HFFc6 (cell line): Measurements from ENCODE around the gene DAPL1. TPM values are rescaled to one million over a fixed set of nuclear protein-coding genes. Genes with fewer than 3 reads are reported as not detected.

ENCODE experiments used
- DNase-seq: peaks from one replicate; pipeline ENCODE4 v3.0.0-alpha.2; 2018
- H3K27ac Mint-ChIP-seq: 2 replicates; pipeline ENCODE4 v1.8.0; 2020; ENCODE audit warnings: mild to moderate bottlenecking, mixed read lengths
- H3K27me3 Mint-ChIP-seq: 2 replicates; pipeline ENCODE4 v1.8.0; 2021; ENCODE audit warnings: mild to moderate bottlenecking, moderate library complexity, mixed read lengths; ENCODE audit not compliant: insufficient read depth
- H3K36me3 Mint-ChIP-seq: 2 replicates; pipeline ENCODE4 v1.8.0; 2021; ENCODE audit warnings: low read depth, mixed read lengths
- H3K4me1 Mint-ChIP-seq: 2 replicates; pipeline ENCODE4 v1.8.0; 2020; ENCODE audit warnings: low read depth, mixed read lengths
- H3K4me3 Mint-ChIP-seq: 2 replicates; pipeline ENCODE4 v1.8.0; 2020; ENCODE audit warnings: mild to moderate bottlenecking, moderate library complexity, mixed read lengths
- H3K9me3 Mint-ChIP-seq: 2 replicates; pipeline ENCODE4 v1.8.0; 2020; ENCODE audit warnings: mild to moderate bottlenecking, mixed read lengths
- CTCF ChIP-seq: fragments of 200-600 bp; sonication (generic); IDR thresholded peaks from 2 replicates; pipeline ENCODE4 v1.5.0; 2021; ENCODE audit warnings: antibody characterized with exemption, mild to moderate bottlenecking
- long read RNA-seq: library from polyadenylated mRNA; unstranded; transcript quantifications from one replicate; pipeline ENCODE4 v2.0.0, GENCODE V29; 2019
- total RNA-seq, 6 experiments: library from RNA; stranded (reverse); fragmentation: NEBNext Ultra II Directional; extraction: Animal tissue kit (Norgen Biotek cat#: 25700); gene quantifications; 2 replicates in 1 of 6; 3 replicates in 5 of 6; pipeline ENCODE4 v1.2.3, GENCODE V29; 2021

The DAPL1 gene
- not detected for total RNA-seq
- long read RNA-seq, result 0 reads

- H3K4me3 Mint-ChIP-seq, result no peak within 1 kb of the TSS
- DNase-seq, result no peak
- no peak within 1 kb of the TSS for H3K27ac Mint-ChIP-seq
- no peaks in the 10 kb centered on the region for H3K9me3 Mint-ChIP-seq
- peaks cover 7% of the 10 kb centered on the region for H3K4me1 Mint-ChIP-seq
- TF ChIP-seq CTCF, result no peak
- H3K36me3 Mint-ChIP-seq, result no peaks in the 10 kb centered on the region
- peaks cover 31% of the 10 kb centered on the region for H3K27me3 Mint-ChIP-seq
These were observed at the start of gene DAPL1 for GRCh38 chr2:158795195-158795924. DAPL1 (plus strand) TSS chr2:158795317; CDS start chr2:158795373, 56 bp downstream.

DNA sequence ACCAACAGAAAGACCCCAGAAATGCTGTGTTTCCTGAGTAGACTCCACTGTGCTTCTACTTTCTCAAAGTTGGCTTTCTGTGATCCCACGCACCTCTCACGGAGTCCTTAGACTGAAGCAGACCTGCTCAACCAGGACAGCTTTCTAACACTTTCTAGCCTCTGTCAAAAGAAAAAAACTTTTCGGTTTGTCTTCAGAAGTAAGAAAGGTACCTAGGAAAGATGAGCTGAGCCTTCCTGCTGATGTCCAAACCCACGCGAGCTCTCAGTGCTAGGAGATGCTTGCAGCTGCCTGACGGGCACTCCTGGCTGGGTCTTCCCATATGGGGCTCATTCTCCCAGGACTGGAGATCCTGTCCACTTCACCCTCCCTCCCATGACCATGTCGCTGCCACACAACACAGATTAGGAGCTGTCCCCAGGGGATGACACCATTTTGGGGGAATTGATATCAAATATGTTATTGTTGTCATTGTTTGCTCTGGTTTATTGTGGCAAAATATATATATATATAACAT, 49.2 kb upstream of the DAPL1 start:
- peak; percentile 57 for TF ChIP-seq CTCF
- no peak overlapping the region for H3K4me3 Mint-ChIP-seq
- peaks cover 11% of the 10 kb centered on the region for H3K4me1 Mint-ChIP-seq
- no peaks in the 10 kb centered on the region for H3K9me3 Mint-ChIP-seq
- H3K27me3 Mint-ChIP-seq, result peaks cover 18% of the 10 kb centered on the region
- no peak overlapping the region for H3K27ac Mint-ChIP-seq
- no peaks in the 10 kb centered on the region for H3K36me3 Mint-ChIP-seq
- no peak for DNase-seq

GRCh38 chr2:158746488-158746887, 48.6 kb upstream of the DAPL1 start:
- Mint-ChIP-seq H3K4me3 (no peak overlapping the region), H3K27ac (no peak overlapping the region), H3K4me1 (0 out of 2 replicates have a peak, but pooled peaks cover 8% of the 10 kb centered on the region), H3K36me3 (no peaks in the 10 kb centered on the region), H3K9me3 (no peaks in the 10 kb centered on the region), H3K27me3 (peaks cover 18% of the 10 kb centered on the region)
- no peak for TF ChIP-seq CTCF
- no peak for DNase-seq

- no peak for TF ChIP-seq CTCF
- no peaks in the 10 kb centered on the region for H3K9me3 Mint-ChIP-seq
- H3K4me1 Mint-ChIP-seq, result 0 out of 2 replicates have a peak, but pooled peaks cover 8% of the 10 kb centered on the region
- H3K36me3 Mint-ChIP-seq, result no peaks in the 10 kb centered on the region
- H3K27me3 Mint-ChIP-seq, result peaks cover 18% of the 10 kb centered on the region
- H3K4me3 Mint-ChIP-seq, result no peak overlapping the region
- DNase-seq, result no peak
- no peak overlapping the region for H3K27ac Mint-ChIP-seq
These were observed 47.8 kb upstream of the DAPL1 start for GRCh38 chr2:158747281-158747680.

DNA sequence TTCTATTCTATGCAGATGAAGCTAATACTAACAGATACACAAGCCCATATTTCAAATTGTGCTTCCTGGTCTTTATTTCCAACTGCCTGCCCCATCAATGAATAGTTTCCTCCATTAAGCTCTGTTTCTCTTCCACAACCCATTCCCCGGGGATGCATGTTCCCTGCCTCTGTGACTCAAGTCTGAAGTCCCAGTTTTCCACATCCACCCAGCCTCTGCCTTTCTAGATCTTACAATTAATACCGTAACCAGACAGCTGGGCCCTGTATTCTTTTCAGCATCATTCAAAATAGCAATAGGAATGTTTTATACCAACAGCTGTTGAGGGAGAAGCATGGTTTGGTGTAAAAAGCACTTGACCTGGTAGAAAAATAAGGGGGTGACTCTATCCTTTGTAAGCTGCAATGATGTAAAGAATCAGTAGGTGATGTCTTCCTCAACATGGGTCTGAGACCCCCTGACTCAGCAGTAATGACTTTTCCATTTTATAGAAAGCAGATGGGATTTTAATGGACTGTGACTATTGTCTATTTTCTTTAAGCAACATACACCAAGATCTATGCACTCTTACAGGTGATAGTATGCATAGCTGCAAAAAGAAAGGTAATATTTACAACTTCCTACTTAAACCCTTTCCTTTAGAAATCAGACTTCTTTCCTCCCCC, 46.1 kb upstream of the DAPL1 start:
- peaks cover 18% of the 10 kb centered on the region for H3K27me3 Mint-ChIP-seq
- H3K27ac Mint-ChIP-seq, result no peak overlapping the region
- peaks cover 8% of the 10 kb centered on the region for H3K4me1 Mint-ChIP-seq
- H3K36me3 Mint-ChIP-seq, result no peaks in the 10 kb centered on the region
- TF ChIP-seq CTCF, result no peak
- no peak overlapping the region for H3K4me3 Mint-ChIP-seq
- no peaks in the 10 kb centered on the region for H3K9me3 Mint-ChIP-seq
- DNase-seq, result no peak
